Smooth muscle cell (in vitro differentiated cells): Measurements from ENCODE around the gene KCTD21. TPM values are rescaled to one million over a fixed set of nuclear protein-coding genes. Genes with fewer than 3 reads are reported as not detected.

Experiments
- DNase-seq: peaks from one replicate; lab custom pipeline; 2025; ENCODE audit not compliant: unreplicated experiment; lab: John Stamatoyannopoulos, UW
- H2AFZ ChIP-seq: fragments of 200-600 bp; sonication (generic); 2 replicates; pipeline ENCODE4 v1.6.0; 2016; ENCODE audit warnings: antibody characterized with exemption, low read depth, mild to moderate bottlenecking
- H3F3A ChIP-seq: fragments of 200-600 bp; sonication (generic); 2 replicates; pipeline ENCODE4 v1.6.0; 2017; ENCODE audit warnings: antibody characterized with exemption, low read depth
- H3K27ac ChIP-seq: fragments of 200-600 bp; sonication (generic); 2 replicates; pipeline ENCODE4 v1.5.1; 2016; ENCODE audit warnings: low read depth, mild to moderate bottlenecking
- H3K27me3 ChIP-seq: fragments of 200-600 bp; sonication (generic); 2 replicates; pipeline ENCODE4 v1.6.1; 2016; ENCODE audit warnings: low read depth, mild to moderate bottlenecking
- H3K36me3 ChIP-seq: fragments of 200-600 bp; sonication (generic); 2 replicates; pipeline ENCODE4 v1.5.1; 2016; ENCODE audit warnings: low read depth
- H3K4me1 ChIP-seq: fragments of 200-600 bp; sonication (generic); 2 replicates; pipeline ENCODE4 v1.5.1; 2016; ENCODE audit warnings: low read depth
- H3K4me2 ChIP-seq: fragments of 200-600 bp; sonication (generic); 2 replicates; pipeline ENCODE4 v1.6.0; 2016; ENCODE audit warnings: mild to moderate bottlenecking
- H3K4me3 ChIP-seq: fragments of 200-600 bp; sonication (generic); 2 replicates; pipeline ENCODE4 v1.5.1; 2016; ENCODE audit warnings: mild to moderate bottlenecking
- H3K79me2 ChIP-seq: fragments of 200-600 bp; sonication (generic); 2 replicates; pipeline ENCODE4 v1.6.0; 2016; ENCODE audit warnings: low read depth, mild to moderate bottlenecking
- H3K9ac ChIP-seq: fragments of 200-600 bp; sonication (generic); 2 replicates; pipeline ENCODE4 v1.6.0; 2016; ENCODE audit warnings: low read depth
- H3K9me3 ChIP-seq: fragments of 200-600 bp; sonication (generic); replicated peaks from 2 replicates; pipeline ENCODE4 v1.5.1; 2016; ENCODE audit warnings: low read depth
- H4K20me1 ChIP-seq: fragments of 200-600 bp; sonication (generic); 2 replicates; pipeline ENCODE4 v1.6.0; 2016; ENCODE audit warnings: low read depth
- CTCF ChIP-seq: fragments of 200-600 bp; sonication (generic); IDR thresholded peaks from 2 replicates; pipeline ENCODE4 v1.5.1; 2017; ENCODE audit warnings: borderline replicate concordance, mild to moderate bottlenecking, antibody characterized with exemption; ENCODE audit not compliant: insufficient read depth, poor library complexity, severe bottlenecking
- WGBS: methylation state at CpG from one replicate; pipeline ENCODE4 v1.1.7; 2016; ENCODE audit warnings: low lambda C conversion rate; 5-methylcytosine and 5-hydroxymethylcytosine counted together
- polyA plus RNA-seq: library from polyadenylated mRNA; unstranded; fragments of >200 nt; fragmentation: Nextera tagmentation; extraction: Ambion mirVana; gene quantifications from 2 replicates; pipeline ENCODE4 v1.2.1, GENCODE V29; 2016
- total RNA-seq: library from RNA; depleted of rRNA; stranded (reverse); fragments of >200 nt; gene quantifications from 2 replicates; pipeline ENCODE4 v1.2.3, GENCODE V29; 2014

KCTD21 gene
- total and polyA plus RNA-seq, 2 experiments from 2014 or later: 4.9 to 23.5 TPM

GRCh38 chr11:78217650-78218541, 29.5 kb upstream of the KCTD21 start:
- no peaks in the 10 kb centered on the region for H3K9me3 ChIP-seq
- H3F3A ChIP-seq: no peaks in the 10 kb centered on the region
- no peaks in the 10 kb centered on the region for H3K27me3 ChIP-seq
- no peak overlapping the region for H3K9ac ChIP-seq
- no peaks in the 10 kb centered on the region for H3K79me2 ChIP-seq
- no peak overlapping the region for H3K4me3 ChIP-seq
- DNase-seq: no peak
- no peak overlapping the region for H3K27ac ChIP-seq
- H4K20me1 ChIP-seq: peaks cover 9% of the 10 kb centered on the region
- H3K4me2 ChIP-seq: no peak overlapping the region
- no peaks in the 10 kb centered on the region for H3K36me3 ChIP-seq
- 99% methylated on average over 14 of the region's 14 CpGs for WGBS
- no peak for TF ChIP-seq CTCF
- H2AFZ ChIP-seq: no peak overlapping the region
- no peaks in the 10 kb centered on the region for H3K4me1 ChIP-seq

DNA sequence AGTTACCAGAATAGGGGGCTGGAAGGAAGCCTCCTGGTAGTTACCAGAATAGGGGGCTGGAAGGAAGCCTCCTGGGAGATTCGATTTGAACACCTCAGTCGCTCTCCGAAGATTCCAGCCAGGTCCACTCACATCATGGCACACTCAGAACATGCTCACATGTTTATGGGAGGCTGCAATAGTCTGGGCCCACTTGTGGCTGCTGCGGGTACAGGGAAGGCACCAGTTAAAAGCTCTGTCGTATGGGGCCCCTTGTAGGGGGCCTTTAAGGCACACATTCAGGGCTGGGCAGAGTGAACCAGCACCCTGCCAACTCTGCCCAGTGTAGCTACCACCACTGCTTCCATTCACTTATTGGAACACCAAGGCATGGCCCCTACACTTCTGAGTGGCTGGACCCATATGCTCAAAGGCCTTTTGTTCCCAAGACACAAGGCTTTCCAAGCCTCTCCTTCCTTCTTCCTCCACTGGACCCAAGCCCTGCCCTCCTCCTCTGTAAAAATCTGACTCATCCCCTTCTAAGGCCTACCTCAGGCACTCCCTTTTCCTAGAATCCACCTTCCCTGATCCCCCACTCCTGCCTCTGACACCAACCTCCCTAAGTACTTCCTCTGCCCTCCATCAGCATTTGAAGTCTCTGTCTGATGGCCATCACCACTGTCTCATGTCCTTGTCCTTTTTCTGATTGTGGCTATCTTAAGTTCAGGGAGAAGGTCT, 28.3 kb upstream of the KCTD21 start:
- Histone ChIP-seq H3K4me1 (no peaks in the 10 kb centered on the region), H3K9me3 (no peaks in the 10 kb centered on the region), H3K79me2 (peaks cover 1% of the 10 kb centered on the region), H3K4me2 (no peak overlapping the region), H2AFZ (no peak overlapping the region), H3K27me3 (no peaks in the 10 kb centered on the region), H3K4me3 (no peak overlapping the region), H4K20me1 (peaks cover 20% of the 10 kb centered on the region), H3K27ac (no peak overlapping the region), H3K9ac (no peak overlapping the region), H3F3A (no peaks in the 10 kb centered on the region), H3K36me3 (no peaks in the 10 kb centered on the region)
- WGBS: 97% methylated on average over 5 of the region's 5 CpGs
- no peak for DNase-seq
- no peak for TF ChIP-seq CTCF

DNA sequence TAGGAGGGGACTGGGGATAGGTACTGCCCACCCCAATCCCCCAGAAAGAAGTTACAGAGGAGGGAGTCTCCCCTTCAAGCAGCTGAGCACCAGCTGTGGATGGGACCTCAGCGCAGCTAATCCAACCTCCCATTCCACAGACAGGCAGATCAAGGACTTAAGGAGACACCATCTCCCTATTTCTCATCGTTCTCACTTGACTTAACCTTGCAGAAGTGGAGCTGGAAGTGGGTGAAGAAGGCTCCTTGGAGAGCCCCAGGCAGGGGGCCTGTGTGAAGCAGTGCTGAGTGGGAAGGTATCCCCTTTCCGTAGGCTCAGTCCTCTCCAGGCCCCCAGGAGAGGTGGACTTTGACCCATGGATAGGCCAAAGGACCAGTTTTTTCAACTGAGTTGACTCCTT, 27.6 kb upstream of the KCTD21 start:
- DNase-seq: no peak
- 97% methylated on average over 3 of the region's 3 CpGs for WGBS
- Histone ChIP-seq H2AFZ (no peak overlapping the region), H3K36me3 (no peaks in the 10 kb centered on the region), H3K9ac (no peak overlapping the region), H4K20me1 (peaks cover 20% of the 10 kb centered on the region), H3K27me3 (no peaks in the 10 kb centered on the region), H3K79me2 (peaks cover 4% of the 10 kb centered on the region), H3F3A (no peaks in the 10 kb centered on the region), H3K4me2 (no peak overlapping the region), H3K27ac (no peak overlapping the region), H3K4me3 (no peak overlapping the region), H3K4me1 (no peaks in the 10 kb centered on the region), H3K9me3 (no peaks in the 10 kb centered on the region)
- no peak for TF ChIP-seq CTCF
